HuH-7 (cell line): ENCODE measurements around the gene SELPLG.
"Not testable (repeated sequence)": the region's sequence is repeated elsewhere in the genome, so short reads cannot be mapped to it uniquely, and the experiment has no call there.

Source experiments
- DNase-seq: peaks from one replicate; pipeline ENCODE4 v3.0.0; 2011; ENCODE audit warnings: low spot score

Gene SELPLG

GRCh38 chr12:108638141-108638827 lies 4.6 kb upstream of the SELPLG start:
- DNase-seq: no peak

GRCh38 chr12:108637222-108637971 lies 3.7 kb upstream of the SELPLG start:
- DNase-seq: no peak

- no peak for DNase-seq
Measured at GRCh38 chr12:108635997-108636808, 2.5 kb upstream of the SELPLG start.

- DNase-seq: no peak
Measured at GRCh38 chr12:108635201-108635996, 1.7 kb upstream of the SELPLG start.

- DNase-seq: no peak
Measured at GRCh38 chr12:108634341-108634751, 652 bp upstream of the SELPLG start.

GRCh38 chr12:108633081-108633533 lies 587 bp downstream of the SELPLG start:
- DNase-seq: no peak

GRCh38 chr12:108631261-108631660 lies 2.4 kb downstream of the SELPLG start:
- not testable (repeated sequence) for DNase-seq

- DNase-seq: no peak
Measured at GRCh38 chr12:108630481-108631207, 3.0 kb downstream of the SELPLG start.

- DNase-seq: no peak
Measured at GRCh38 chr12:108629824-108630476, 3.7 kb downstream of the SELPLG start.

GRCh38 chr12:108629151-108629550 lies 4.5 kb downstream of the SELPLG start:
- no peak for DNase-seq

- no peak for DNase-seq
Measured at GRCh38 chr12:108627134-108627920, 6.4 kb downstream of the SELPLG start.

- DNase-seq: no peak
Measured at GRCh38 chr12:108625228-108625627, 8.5 kb downstream of the SELPLG start.

GRCh38 chr12:108623577-108623976 lies 10.1 kb downstream of the SELPLG start:
- no peak for DNase-seq

GRCh38 chr12:108622921-108623514 lies 10.7 kb downstream of the SELPLG start:
- DNase-seq: no peak

- no peak for DNase-seq
Measured at GRCh38 chr12:108622421-108622820, 11.3 kb downstream of the SELPLG start.

- DNase-seq: no peak
Measured at GRCh38 chr12:108621161-108621560, 12.5 kb downstream of the SELPLG start.

GRCh38 chr12:108620236-108620879 lies 13.3 kb downstream of the SELPLG start:
- no peak for DNase-seq

- no peak for DNase-seq
Measured at GRCh38 chr12:108619369-108620160, 14.1 kb downstream of the SELPLG start.
